Activated CD8-positive, alpha-beta memory T cell treated with anti-CD3 and anti-CD28 coated beads for 48 hours (primary cell): ENCODE measurements around the gene CAPN12.
"Not testable (repeated sequence)": the region's sequence is repeated elsewhere in the genome, so short reads cannot be mapped to it uniquely, and the experiment has no call there.

ENCODE experiments used
- DNase-seq, 3 experiments: peaks; one replicate each; pipeline ENCODE4 v3.0.0-alpha.2; 2020; ENCODE audit warnings: low read depth in 2 of 3, low spot score in 2 of 3

Gene CAPN12

GRCh38 chr19:38770949-38771275, 26.6 kb upstream of the CAPN12 start:
- not testable (repeated sequence) for DNase-seq

GRCh38 chr19:38770228-38770948, 26.1 kb upstream of the CAPN12 start:
- DNase-seq: not testable (repeated sequence)

GRCh38 chr19:38769635-38770211, 25.4 kb upstream of the CAPN12 start:
- DNase-seq: peak; percentile 73 to 94 (median 84)

- no peak for DNase-seq
Measured at GRCh38 chr19:38766276-38767047, 22.2 kb upstream of the CAPN12 start.

- no peak for DNase-seq
Measured at GRCh38 chr19:38765214-38765613, 20.9 kb upstream of the CAPN12 start.

GRCh38 chr19:38763795-38764220, 19.5 kb upstream of the CAPN12 start:
- DNase-seq: no peak

- DNase-seq: not testable (repeated sequence)
Measured at GRCh38 chr19:38761884-38762389, 17.7 kb upstream of the CAPN12 start.

- DNase-seq: not testable (repeated sequence)
Measured at GRCh38 chr19:38760805-38761517, 16.7 kb upstream of the CAPN12 start.

GRCh38 chr19:38759590-38760003, 15.3 kb upstream of the CAPN12 start:
- DNase-seq: no peak

- DNase-seq: not testable (repeated sequence)
Measured at GRCh38 chr19:38754196-38754595, 9.9 kb upstream of the CAPN12 start.

GRCh38 chr19:38753783-38754182, 9.5 kb upstream of the CAPN12 start:
- not testable (repeated sequence) for DNase-seq

- DNase-seq: no peak
Measured at GRCh38 chr19:38745316-38745715, 1.0 kb upstream of the CAPN12 start.

GRCh38 chr19:38744874-38745273, 600 bp upstream of the CAPN12 start:
- DNase-seq: no peak

- DNase-seq: no peak
Measured at GRCh38 chr19:38743394-38744297, 628 bp downstream of the CAPN12 start.

- DNase-seq: no peak
Measured at GRCh38 chr19:38742906-38743305, 1.4 kb downstream of the CAPN12 start.

GRCh38 chr19:38742296-38742695, 2.0 kb downstream of the CAPN12 start:
- no peak for DNase-seq

- DNase-seq: no peak
Measured at GRCh38 chr19:38741670-38742069, 2.6 kb downstream of the CAPN12 start.

- DNase-seq: no peak
Measured at GRCh38 chr19:38740932-38741331, 3.3 kb downstream of the CAPN12 start.

- DNase-seq: no peak
Measured at GRCh38 chr19:38740257-38740592, 4.0 kb downstream of the CAPN12 start.
